ENCODE results near the gene SYTL4. TPM values are rescaled to one million over a fixed set of nuclear protein-coding genes. Genes with fewer than 3 reads are reported as not detected.
"Not testable (repeated sequence)": the region's sequence is repeated elsewhere in the genome, so short reads cannot be mapped to it uniquely, and the experiment has no call there.

SYTL4 gene
- total RNA-seq, 1 donor from 2014 or later = 0.26 TPM

- no peak for FAIRE-seq
- Histone ChIP-seq H3K4me3 (ENCODE audit: low read depth, low read length) (no peak overlapping the region), H3K27me3 (ENCODE audit: control insufficient read depth, insufficient read depth, low read length) (no peaks in the 10 kb centered on the region), H3K36me3 (ENCODE audit: control insufficient read depth, insufficient read depth, low read length) (no peaks in the 10 kb centered on the region)
- TF ChIP-seq, protein P1, sequence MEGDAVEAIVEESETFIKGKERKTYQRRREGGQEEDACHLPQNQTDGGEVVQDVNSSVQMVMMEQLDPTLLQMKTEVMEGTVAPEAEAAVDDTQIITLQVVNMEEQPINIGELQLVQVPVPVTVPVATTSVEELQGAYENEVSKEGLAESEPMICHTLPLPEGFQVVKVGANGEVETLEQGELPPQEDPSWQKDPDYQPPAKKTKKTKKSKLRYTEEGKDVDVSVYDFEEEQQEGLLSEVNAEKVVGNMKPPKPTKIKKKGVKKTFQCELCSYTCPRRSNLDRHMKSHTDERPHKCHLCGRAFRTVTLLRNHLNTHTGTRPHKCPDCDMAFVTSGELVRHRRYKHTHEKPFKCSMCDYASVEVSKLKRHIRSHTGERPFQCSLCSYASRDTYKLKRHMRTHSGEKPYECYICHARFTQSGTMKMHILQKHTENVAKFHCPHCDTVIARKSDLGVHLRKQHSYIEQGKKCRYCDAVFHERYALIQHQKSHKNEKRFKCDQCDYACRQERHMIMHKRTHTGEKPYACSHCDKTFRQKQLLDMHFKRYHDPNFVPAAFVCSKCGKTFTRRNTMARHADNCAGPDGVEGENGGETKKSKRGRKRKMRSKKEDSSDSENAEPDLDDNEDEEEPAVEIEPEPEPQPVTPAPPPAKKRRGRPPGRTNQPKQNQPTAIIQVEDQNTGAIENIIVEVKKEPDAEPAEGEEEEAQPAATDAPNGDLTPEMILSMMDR (IDR thresholded peaks at IDR 0.05; ENCODE audit: insufficient read depth, low read length, severe bottlenecking) = no peak
- no peak for DNase-seq (ENCODE audit: low read depth)
Observed at GRCh38 chrX:100747090-100747489, 15.2 kb upstream of the SYTL4 start.

- DNase-seq (ENCODE audit: low read depth) (no peak), FAIRE-seq (no peak)
- Histone ChIP-seq H3K27me3 (ENCODE audit: control insufficient read depth, insufficient read depth, low read length) (no peaks in the 10 kb centered on the region), H3K36me3 (ENCODE audit: control insufficient read depth, insufficient read depth, low read length) (no peaks in the 10 kb centered on the region), H3K4me3 (ENCODE audit: low read depth, low read length) (no peak overlapping the region)
- TF ChIP-seq, protein P1 (IDR thresholded peaks at IDR 0.05; ENCODE audit: insufficient read depth, low read length, severe bottlenecking) = no peak
Observed at GRCh38 chrX:100745806-100746537, 14.1 kb upstream of the SYTL4 start.

GRCh38 chrX:100745205-100745604 is 13.3 kb upstream of the SYTL4 start:
- FAIRE-seq (no peak), DNase-seq (ENCODE audit: low read depth) (no peak)
- TF ChIP-seq, protein P1 (IDR thresholded peaks at IDR 0.05; ENCODE audit: insufficient read depth, low read length, severe bottlenecking) = no peak
- Histone ChIP-seq H3K4me3 (ENCODE audit: low read depth, low read length) (no peak overlapping the region), H3K36me3 (ENCODE audit: control insufficient read depth, insufficient read depth, low read length) (no peaks in the 10 kb centered on the region), H3K27me3 (ENCODE audit: control insufficient read depth, insufficient read depth, low read length) (no peaks in the 10 kb centered on the region)

GRCh38 chrX:100743009-100743607 is 11.2 kb upstream of the SYTL4 start:
- TF ChIP-seq, protein P1 (IDR thresholded peaks at IDR 0.05; ENCODE audit: insufficient read depth, low read length, severe bottlenecking) = no peak
- H3K36me3 ChIP-seq (ENCODE audit: control insufficient read depth, insufficient read depth, low read length) = no peaks in the 10 kb centered on the region
- H3K27me3 ChIP-seq (ENCODE audit: control insufficient read depth, insufficient read depth, low read length) = no peaks in the 10 kb centered on the region
- FAIRE-seq = no peak
- no peak for DNase-seq (ENCODE audit: low read depth)
- no peak overlapping the region for H3K4me3 ChIP-seq (ENCODE audit: low read depth, low read length)

GRCh38 chrX:100724006-100724405 is 7.9 kb downstream of the SYTL4 start:
- DNase-seq (ENCODE audit: low read depth); FAIRE-seq; H3K36me3 ChIP-seq (ENCODE audit: control insufficient read depth, insufficient read depth, low read length); H3K27me3 ChIP-seq (ENCODE audit: control insufficient read depth, insufficient read depth, low read length); H3K4me3 ChIP-seq (ENCODE audit: low read depth, low read length): not testable (repeated sequence)

DNA sequence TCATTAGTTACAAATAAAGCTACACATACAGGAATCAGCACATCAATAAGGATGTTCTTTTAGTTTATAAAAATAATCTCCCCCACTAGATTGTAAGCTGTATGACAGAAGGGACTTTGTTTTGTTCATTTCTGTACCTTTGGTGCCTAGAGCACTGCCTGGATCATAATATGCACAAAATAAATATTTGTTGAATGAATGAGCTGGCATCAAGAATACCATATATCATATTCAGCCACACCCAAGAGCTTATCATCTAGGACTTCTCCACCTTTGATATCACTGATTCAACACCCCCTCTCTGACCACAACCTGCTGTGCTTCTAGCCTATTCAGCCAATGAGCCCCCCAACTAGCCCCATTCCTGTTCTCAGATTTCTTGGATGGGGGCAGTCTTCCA is 10.6 kb downstream of the SYTL4 start:
- FAIRE-seq = no peak
- TF ChIP-seq, protein P1 (IDR thresholded peaks at IDR 0.05; ENCODE audit: insufficient read depth, low read length, severe bottlenecking) = no peak
- DNase-seq (ENCODE audit: low read depth) = no peak
- Histone ChIP-seq H3K36me3 (ENCODE audit: control insufficient read depth, insufficient read depth, low read length) (no peaks in the 10 kb centered on the region), H3K27me3 (ENCODE audit: control insufficient read depth, insufficient read depth, low read length) (no peaks in the 10 kb centered on the region), H3K4me3 (ENCODE audit: low read depth, low read length) (no peak overlapping the region)
